Gastrocnemius medialis (tissue), 4 donors: ENCODE measurements around the gene CACNG1. TPM values are rescaled to one million over a fixed set of nuclear protein-coding genes. Genes with fewer than 3 reads are reported as not detected.

Experiments
- ATAC-seq, 2 donors: fragments of 150-250 bp; one replicate each; pipeline ENCODE4 v1.9.1; 2016
- DNase-seq, 2 donors: peaks; one replicate each; pipeline ENCODE4 v3.0.0-alpha.2; 2019
- H3K27ac ChIP-seq, 4 donors: fragments of 200-600 bp; sonication (generic); 1 replicate in 1 of 4; 2 replicates in 3 of 4; pipeline ENCODE4 v1.5.1; 2016 to 2018; ENCODE audit warnings: mild to moderate bottlenecking in 2 of 4, moderate library complexity in 1 of 4
- H3K27me3 ChIP-seq, 3 donors: fragments of 200-600 bp; sonication (generic) in 2 of 3; 1 replicate in 1 of 3; 2 replicates in 2 of 3; pipeline versions ENCODE4 v1.5.1 to v1.6.0; 2016 to 2019; ENCODE audit warnings: mild to moderate bottlenecking in 1 of 3, moderate library complexity in 1 of 3
- H3K36me3 ChIP-seq, 2 donors: fragments of 200-600 bp; sonication (generic) in 1 of 2; one replicate each; pipeline ENCODE4 v1.5.1; 2017 to 2018
- H3K4me1 ChIP-seq, 2 donors: fragments of 200-600 bp; sonication (generic) in 1 of 2; one replicate each; pipeline ENCODE4 v1.5.1; 2016 to 2017; ENCODE audit warnings: mild to moderate bottlenecking in 2 of 2
- H3K4me3 ChIP-seq, 4 donors: fragments of 200-600 bp; sonication (generic) in 3 of 4; 1 replicate in 1 of 4; 2 replicates in 3 of 4; pipeline ENCODE4 v1.5.1; 2016 to 2019; ENCODE audit warnings: mild to moderate bottlenecking in 2 of 4
- H3K9me3 ChIP-seq, 3 donors: fragments of 200-600 bp; sonication (generic) in 2 of 3; 1 replicate in 1 of 3; 2 replicates in 2 of 3; pipeline ENCODE4 v1.5.1; 2016 to 2019
- CTCF ChIP-seq, 5 experiments: fragments of 450-650 bp in 3 of 5; fragments of 200-600 bp in 2 of 5; sonication (generic) in 2 of 5; IDR thresholded peaks in 4 of 5; conservative IDR thresholded peaks in 1 of 5; 1 replicate in 4 of 5; 2 replicates in 1 of 5; pipeline ENCODE4 v1.5.1; 2016 to 2019; ENCODE audit warnings: antibody characterized with exemption in 5 of 5, mild to moderate bottlenecking in 3 of 5, moderate library complexity in 3 of 5
- POLR2A ChIP-seq, 2 donors: fragments of 450-650 bp; IDR thresholded peaks; one replicate each; pipeline ENCODE4 v1.6.1; 2017; ENCODE audit warnings: antibody characterized with exemption in 2 of 2, mild to moderate bottlenecking in 2 of 2, moderate library complexity in 2 of 2
- in situ Hi-C, 4 donors: fragments of 200-750 bp; cut with MboI; loops; one replicate each; pipeline versions ENCODE4 v1.15.0 to v1.8.0; 2017; ENCODE audit warnings: low sequenced_read_pairs in 4 of 4
- intact Hi-C: fragments of 100-400 bp; cut with DNase I; formaldehyde crosslinking; loops from one replicate; pipeline ENCODE4 v1.15.1; 2023; ENCODE audit warnings: low total_unique reads
- total RNA-seq, 4 donors: library from RNA; depleted of rRNA; stranded (reverse); fragments of >200 nt; gene quantifications; one replicate each; pipeline versions ENCODE4 v1.1.0 to v1.2.3, GENCODE V29; 2016

Gene CACNG1
- total RNA-seq, 4 donors from 2014 or later: 120 to 203 (median 154) TPM

- in situ Hi-C loops: no loop called here
- Histone ChIP-seq H3K27ac (no peak overlapping the region), H3K36me3 (no peaks in the 10 kb centered on the region), H3K4me1 (peaks cover 14 to 26% of the 10 kb centered on the region in 2 donors), H3K4me3 (no peak overlapping the region), H3K27me3 (no peaks in the 10 kb centered on the region), H3K9me3 (no peaks in the 10 kb centered on the region)
- intact Hi-C loops: no loop called here
- no peak for TF ChIP-seq CTCF (IDR thresholded peaks at IDR 0.05 in 4 of 5, conservative IDR thresholded peaks at IDR 0.05 in 1 of 5)
- TF ChIP-seq POLR2A (IDR thresholded peaks at IDR 0.05): no peak
- no peak for ATAC-seq
- DNase-seq: no peak
Observed at GRCh38 chr17:67074781-67075180, 30.4 kb downstream of the CACNG1 start.

- H3K9me3 ChIP-seq: no peaks in the 10 kb centered on the region
Observed at GRCh38 chr17:67076290-67076689, 31.9 kb downstream of the CACNG1 start.

GRCh38 chr17:67078292-67078691, 33.9 kb downstream of the CACNG1 start:
- H3K9me3 ChIP-seq: no peaks in the 10 kb centered on the region
- in situ Hi-C loops: no loop called here
- no peaks in the 10 kb centered on the region for H3K27me3 ChIP-seq
- intact Hi-C loops: no loop called here
- no peaks in the 10 kb centered on the region for H3K36me3 ChIP-seq
- TF ChIP-seq POLR2A (IDR thresholded peaks at IDR 0.05): no peak
- no peak for TF ChIP-seq CTCF (IDR thresholded peaks at IDR 0.05 in 4 of 5, conservative IDR thresholded peaks at IDR 0.05 in 1 of 5)
- peaks cover 16 to 29% of the 10 kb centered on the region in 2 donors for H3K4me1 ChIP-seq
- no peak for DNase-seq
- H3K27ac ChIP-seq: no peak overlapping the region
- H3K4me3 ChIP-seq: no peak overlapping the region
- peak in 1 of 2 donors; percentile 62 for ATAC-seq

More at GRCh38 chr17:67076290-67076689, 31.9 kb downstream of the CACNG1 start:
- TF ChIP-seq CTCF (IDR thresholded peaks at IDR 0.05 in 4 of 5, conservative IDR thresholded peaks at IDR 0.05 in 1 of 5): no peak
- no peak for TF ChIP-seq POLR2A (IDR thresholded peaks at IDR 0.05)
- intact Hi-C loops (no loop called here), in situ Hi-C loops (no loop called here)
- no peaks in the 10 kb centered on the region for H3K27me3 ChIP-seq
- no peaks in the 10 kb centered on the region for H3K36me3 ChIP-seq
- ATAC-seq: peak; percentile 80 to 93
- H3K4me1 ChIP-seq: peaks cover 12 to 22% of the 10 kb centered on the region in 2 donors
- H3K4me3 ChIP-seq: no peak overlapping the region
- peak overlapping the region; percentile 5 to 47 (median 24) for H3K27ac ChIP-seq
- no peak for DNase-seq

GRCh38 chr17:67079491-67079890, 35.1 kb downstream of the CACNG1 start:
- no peak for ATAC-seq

More at GRCh38 chr17:67079491-67079890, 35.1 kb downstream of the CACNG1 start:
- no peaks in the 10 kb centered on the region for H3K36me3 ChIP-seq
- peaks cover 16 to 29% of the 10 kb centered on the region in 2 donors for H3K4me1 ChIP-seq
- H3K9me3 ChIP-seq: no peaks in the 10 kb centered on the region
- intact Hi-C loops (no loop called here), in situ Hi-C loops (no loop called here)
- no peak overlapping the region for H3K27ac ChIP-seq
- no peak for TF ChIP-seq POLR2A (IDR thresholded peaks at IDR 0.05)
- no peak for TF ChIP-seq CTCF (IDR thresholded peaks at IDR 0.05 in 4 of 5, conservative IDR thresholded peaks at IDR 0.05 in 1 of 5)
- no peak for DNase-seq
- no peaks in the 10 kb centered on the region for H3K27me3 ChIP-seq
- no peak overlapping the region for H3K4me3 ChIP-seq
